SH-SY5Y (cell line): ENCODE results near the gene CENPF.

Experiments
- GATA2 ChIP-seq: IDR thresholded peaks from 2 replicates; pipeline ENCODE4 v1.6.1; 2011; ENCODE audit warnings: mild to moderate bottlenecking, low read depth, low read length
- GATA3 ChIP-seq: IDR thresholded peaks from 2 replicates; pipeline ENCODE4 v1.6.1; 2011; ENCODE audit warnings: low read depth, mild to moderate bottlenecking, low read length, moderate library complexity

DNA sequence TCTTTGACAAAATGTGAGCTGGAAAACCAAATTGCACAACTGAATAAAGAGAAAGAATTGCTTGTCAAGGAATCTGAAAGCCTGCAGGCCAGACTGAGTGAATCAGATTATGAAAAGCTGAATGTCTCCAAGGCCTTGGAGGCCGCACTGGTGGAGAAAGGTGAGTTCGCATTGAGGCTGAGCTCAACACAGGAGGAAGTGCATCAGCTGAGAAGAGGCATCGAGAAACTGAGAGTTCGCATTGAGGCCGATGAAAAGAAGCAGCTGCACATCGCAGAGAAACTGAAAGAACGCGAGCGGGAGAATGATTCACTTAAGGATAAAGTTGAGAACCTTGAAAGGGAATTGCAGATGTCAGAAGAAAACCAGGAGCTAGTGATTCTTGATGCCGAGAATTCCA is 42.7 kb downstream of the CENPF start:
- TF ChIP-seq GATA2, result no peak
- no peak for TF ChIP-seq GATA3
